Neutrophil (primary cell): ENCODE results near the gene FAM222A.

ENCODE experiments used
- H3K27ac ChIP-seq: fragments of 200-600 bp; sonication (generic); 2 replicates; pipeline ENCODE4 v1.5.1; 2016; ENCODE audit warnings: mild to moderate bottlenecking, moderate library complexity
- H3K27me3 ChIP-seq: fragments of 200-600 bp; sonication (generic); 2 replicates; pipeline ENCODE4 v1.6.0; 2016; ENCODE audit warnings: mild to moderate bottlenecking
- H3K36me3 ChIP-seq: fragments of 200-600 bp; sonication (generic); 2 replicates; pipeline ENCODE4 v1.5.1; 2017
- H3K4me1 ChIP-seq, 2 experiments: fragments of 200-600 bp in 1 of 2; sonication (generic) in 1 of 2; 1 replicate in 1 of 2; 2 replicates in 1 of 2; pipeline versions ENCODE4 v1.5.1 to v1.6.1; 2013 to 2016; ENCODE audit warnings: low read depth in 1 of 2, low read length in 1 of 2, mild to moderate bottlenecking in 1 of 2, moderate library complexity in 1 of 2; ENCODE audit not compliant: control insufficient read depth in 1 of 2, insufficient read depth in 1 of 2
- H3K4me3 ChIP-seq, 2 experiments: fragments of 200-600 bp in 1 of 2; sonication (generic) in 1 of 2; 1 replicate in 1 of 2; 2 replicates in 1 of 2; pipeline ENCODE4 v1.5.1; 2013 to 2016; ENCODE audit warnings: low read depth in 1 of 2, low read length in 1 of 2, mild to moderate bottlenecking in 1 of 2, moderate library complexity in 1 of 2
- H3K9me3 ChIP-seq: fragments of 200-600 bp; sonication (generic); 2 replicates; pipeline ENCODE4 v1.5.1; 2016
- CTCF ChIP-seq: fragments of 200-600 bp; sonication (generic); IDR thresholded peaks from 2 replicates; pipeline ENCODE4 v1.5.1; 2016; ENCODE audit warnings: antibody characterized with exemption

Gene FAM222A

GRCh38 chr12:109673379-109673778, 40.2 kb upstream of the FAM222A start:
- Histone ChIP-seq H3K4me1 (no peaks in the 10 kb centered on the region), H3K9me3 (no peaks in the 10 kb centered on the region), H3K27ac (no peak overlapping the region), H3K36me3 (no peaks in the 10 kb centered on the region), H3K4me3 (no peak overlapping the region), H3K27me3 (peaks cover 43% of the 10 kb centered on the region)
- no peak for TF ChIP-seq CTCF

DNA sequence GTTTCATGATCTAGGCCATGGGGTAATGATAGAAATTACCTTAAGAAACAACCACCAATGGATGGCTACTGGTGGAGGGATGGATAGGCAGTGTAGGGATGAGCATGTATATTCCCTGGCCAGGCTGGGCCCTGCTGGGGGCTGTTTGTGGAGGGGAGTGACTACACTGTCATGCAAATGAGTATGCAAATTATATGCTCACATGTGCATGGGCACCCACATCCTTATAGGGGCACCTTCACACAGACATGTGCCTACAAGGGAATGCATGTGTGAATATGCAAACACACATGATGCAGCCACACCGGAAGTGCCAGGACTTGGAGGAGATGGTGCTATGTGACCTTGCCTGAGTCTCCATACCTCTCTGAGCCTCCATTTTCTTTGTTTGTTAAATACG, 39.7 kb upstream of the FAM222A start:
- H3K36me3 ChIP-seq: no peaks in the 10 kb centered on the region
- TF ChIP-seq CTCF: no peak
- no peak overlapping the region for H3K27ac ChIP-seq
- H3K27me3 ChIP-seq: peaks cover 48% of the 10 kb centered on the region
- H3K9me3 ChIP-seq: no peaks in the 10 kb centered on the region
- H3K4me1 ChIP-seq: no peaks in the 10 kb centered on the region
- no peak overlapping the region for H3K4me3 ChIP-seq

GRCh38 chr12:109675411-109675810, 38.2 kb upstream of the FAM222A start:
- no peaks in the 10 kb centered on the region for H3K4me1 ChIP-seq
- H3K27ac ChIP-seq: no peak overlapping the region
- H3K9me3 ChIP-seq: no peaks in the 10 kb centered on the region
- H3K4me3 ChIP-seq: no peak overlapping the region
- H3K27me3 ChIP-seq: peaks cover 48% of the 10 kb centered on the region
- TF ChIP-seq CTCF: no peak
- H3K36me3 ChIP-seq: no peaks in the 10 kb centered on the region

DNA sequence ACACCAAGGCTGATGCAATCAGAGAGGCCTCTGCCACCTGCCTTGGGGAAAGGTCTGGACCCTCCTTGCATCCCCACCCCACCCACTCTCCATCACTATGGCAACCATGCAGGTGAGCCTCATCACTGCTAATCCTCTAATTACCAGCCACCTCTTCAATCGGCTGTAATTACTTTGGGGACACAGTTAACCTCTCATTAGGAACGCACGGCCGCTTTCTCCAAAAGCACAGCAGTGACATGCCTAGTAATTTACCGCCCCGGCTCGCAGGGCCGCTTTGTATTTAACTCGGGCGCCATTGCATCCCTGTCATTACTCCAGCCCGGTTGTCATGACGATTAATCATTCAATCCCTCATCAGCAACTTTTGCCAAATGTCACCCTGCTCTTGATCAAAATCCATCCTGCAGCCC, 36.3 kb upstream of the FAM222A start:
- no peak for TF ChIP-seq CTCF
- H3K4me1 ChIP-seq: no peaks in the 10 kb centered on the region
- H3K4me3 ChIP-seq: no peak overlapping the region
- H3K27ac ChIP-seq: no peak overlapping the region
- no peaks in the 10 kb centered on the region for H3K36me3 ChIP-seq
- no peaks in the 10 kb centered on the region for H3K9me3 ChIP-seq
- peaks cover 37% of the 10 kb centered on the region for H3K27me3 ChIP-seq

DNA sequence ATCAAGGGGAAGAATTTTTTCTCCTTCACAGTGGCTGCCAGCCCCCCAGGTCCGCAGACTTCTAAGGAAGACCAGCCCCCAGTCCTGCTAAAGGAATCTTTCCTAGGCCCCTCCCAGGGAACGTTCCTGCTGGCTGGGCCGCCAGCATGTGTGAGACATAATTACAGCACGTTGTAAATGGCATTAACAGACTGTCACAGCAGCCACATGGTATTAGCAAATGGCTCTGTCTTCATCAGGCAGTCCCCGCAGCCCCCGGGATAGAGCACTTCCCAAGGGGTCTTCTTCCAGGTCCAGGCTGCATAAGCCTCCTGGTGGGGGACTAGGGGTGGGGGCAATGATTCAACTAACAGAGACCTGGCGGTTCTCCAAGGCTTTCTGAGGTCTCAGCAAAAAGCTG, 34.9 kb upstream of the FAM222A start:
- H3K36me3 ChIP-seq: no peaks in the 10 kb centered on the region
- peaks cover 42% of the 10 kb centered on the region for H3K27me3 ChIP-seq
- H3K4me3 ChIP-seq: no peak overlapping the region
- no peaks in the 10 kb centered on the region for H3K9me3 ChIP-seq
- TF ChIP-seq CTCF: no peak
- no peaks in the 10 kb centered on the region for H3K4me1 ChIP-seq
- H3K27ac ChIP-seq: no peak overlapping the region
